Stimulated activated naive CD8-positive, alpha-beta T cell treated with anti-CD3 and anti-CD28 coated beads, Interleukin-15, Interleukin-2, amounts not matched to agents 100 ng/mL and 50 ng/mL, for 24 hours (primary cell): ENCODE measurements around the gene ATP8A2.
"Not testable (repeated sequence)": the region's sequence is repeated elsewhere in the genome, so short reads cannot be mapped to it uniquely, and the experiment has no call there.

Experiments used
- H3K27ac Mint-ChIP-seq: one replicate; pipeline ENCODE4 v1.8.0; 2021; ENCODE audit warnings: mild to moderate bottlenecking, mixed read lengths
- H3K27me3 Mint-ChIP-seq: one replicate; pipeline ENCODE4 v1.8.0; 2021; ENCODE audit warnings: mixed read lengths
- H3K36me3 Mint-ChIP-seq: one replicate; pipeline ENCODE4 v1.8.0; 2021; ENCODE audit warnings: low read depth, mixed read lengths
- H3K4me1 Mint-ChIP-seq: one replicate; pipeline ENCODE4 v1.8.0; 2021; ENCODE audit warnings: low read depth, mixed read lengths
- H3K4me3 Mint-ChIP-seq: one replicate; pipeline ENCODE4 v1.8.0; 2021; ENCODE audit warnings: mild to moderate bottlenecking, mixed read lengths
- H3K9me3 Mint-ChIP-seq: one replicate; pipeline ENCODE4 v1.8.0; 2021; ENCODE audit warnings: mixed read lengths

The ATP8A2 gene

DNA sequence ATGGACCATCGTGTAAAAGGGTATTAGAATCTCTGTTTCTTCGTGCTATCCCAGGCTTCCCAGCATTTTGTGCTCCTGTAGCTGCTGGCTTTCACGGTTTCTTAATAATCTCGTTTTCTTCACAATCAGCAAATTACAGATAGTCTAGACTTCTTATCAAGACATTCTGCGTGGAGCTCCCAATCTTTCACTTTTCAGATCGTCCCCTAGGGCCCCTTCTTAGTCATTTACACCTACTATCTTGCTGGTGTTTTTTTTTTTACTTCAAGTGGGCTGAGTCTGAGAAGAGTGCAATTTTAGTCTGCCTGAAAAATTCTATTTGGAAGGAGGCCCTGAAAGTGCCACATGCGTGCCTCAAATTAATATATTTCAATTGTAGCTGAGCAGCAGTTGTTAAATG, 404.9 kb downstream of the ATP8A2 start:
- Mint-ChIP-seq H3K4me3 (no peak overlapping the region), H3K27ac (no peak overlapping the region), H3K9me3 (no peaks in the 10 kb centered on the region), H3K4me1 (peaks cover 8% of the 10 kb centered on the region), H3K36me3 (no peaks in the 10 kb centered on the region), H3K27me3 (no peaks in the 10 kb centered on the region)

DNA sequence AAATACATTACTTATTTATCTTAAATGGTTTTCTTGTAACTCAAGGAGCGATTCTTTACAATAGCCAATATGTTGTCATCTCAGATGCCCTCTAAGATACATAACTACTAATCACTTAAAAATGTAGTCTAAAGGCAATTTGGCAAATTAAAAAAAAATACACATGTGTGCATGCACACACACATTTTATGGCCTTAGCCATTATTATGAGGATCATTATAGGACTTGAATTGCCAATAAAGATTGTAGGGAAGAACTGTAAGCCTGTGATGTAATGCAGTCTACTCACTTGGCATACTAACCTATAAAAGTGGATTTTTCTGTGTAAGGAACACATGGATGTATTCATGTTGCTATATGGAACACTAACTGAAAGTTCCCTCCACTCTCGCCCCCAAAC, 405.7 kb downstream of the ATP8A2 start:
- H3K27me3 Mint-ChIP-seq, result no peaks in the 10 kb centered on the region
- H3K4me3 Mint-ChIP-seq, result no peak overlapping the region
- H3K36me3 Mint-ChIP-seq, result no peaks in the 10 kb centered on the region
- no peak overlapping the region for H3K27ac Mint-ChIP-seq
- no peaks in the 10 kb centered on the region for H3K9me3 Mint-ChIP-seq
- peaks cover 5% of the 10 kb centered on the region for H3K4me1 Mint-ChIP-seq

DNA sequence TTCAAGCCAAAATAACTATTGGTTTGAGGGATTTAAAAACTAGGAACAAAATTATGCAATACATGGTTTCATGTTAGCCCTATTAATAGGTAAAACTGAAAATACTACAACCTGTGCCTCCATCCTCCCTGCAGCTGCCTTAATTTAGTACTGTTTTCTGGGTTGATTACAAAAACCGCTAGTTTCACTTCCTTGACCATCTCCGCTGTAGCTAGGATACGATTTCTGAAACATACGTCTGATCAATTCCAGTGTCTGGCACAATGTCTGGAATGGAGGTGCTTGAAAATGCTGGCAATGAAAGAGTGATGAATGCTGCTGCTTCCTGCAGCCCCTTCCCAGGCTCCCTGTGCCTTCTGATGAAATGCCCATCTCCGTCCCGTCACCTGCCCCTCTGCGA, 406.6 kb downstream of the ATP8A2 start:
- no peak overlapping the region for H3K27ac Mint-ChIP-seq
- no peak overlapping the region for H3K4me3 Mint-ChIP-seq
- peaks cover 5% of the 10 kb centered on the region for H3K4me1 Mint-ChIP-seq
- H3K9me3 Mint-ChIP-seq, result no peaks in the 10 kb centered on the region
- no peaks in the 10 kb centered on the region for H3K36me3 Mint-ChIP-seq
- H3K27me3 Mint-ChIP-seq, result no peaks in the 10 kb centered on the region

DNA sequence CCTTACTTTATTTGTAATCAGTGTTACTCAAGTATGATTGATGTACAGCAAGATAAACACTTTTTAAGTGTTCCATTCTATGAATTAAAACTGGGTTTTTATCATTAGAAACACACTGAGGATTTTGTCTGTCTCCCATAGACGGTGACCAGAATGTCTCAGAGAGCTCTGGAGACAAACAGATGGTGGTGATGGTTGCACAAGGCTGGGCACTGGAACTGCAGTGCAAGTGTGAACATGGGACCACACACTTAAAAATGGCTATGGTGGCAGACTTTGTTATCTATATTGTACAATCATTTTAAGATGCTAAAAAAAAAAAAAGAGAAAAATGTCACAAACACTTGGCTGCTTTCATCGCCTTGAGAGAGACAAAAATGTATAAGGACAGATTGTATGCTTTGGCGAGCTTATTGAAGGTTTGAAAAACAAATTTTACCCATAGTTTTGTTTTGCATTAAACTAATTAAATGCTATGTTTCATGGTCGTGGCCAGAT, 407.1 kb downstream of the ATP8A2 start:
- no peak overlapping the region for H3K27ac Mint-ChIP-seq
- no peaks in the 10 kb centered on the region for H3K27me3 Mint-ChIP-seq
- no peaks in the 10 kb centered on the region for H3K9me3 Mint-ChIP-seq
- peaks cover 5% of the 10 kb centered on the region for H3K4me1 Mint-ChIP-seq
- no peaks in the 10 kb centered on the region for H3K36me3 Mint-ChIP-seq
- H3K4me3 Mint-ChIP-seq, result no peak overlapping the region

DNA sequence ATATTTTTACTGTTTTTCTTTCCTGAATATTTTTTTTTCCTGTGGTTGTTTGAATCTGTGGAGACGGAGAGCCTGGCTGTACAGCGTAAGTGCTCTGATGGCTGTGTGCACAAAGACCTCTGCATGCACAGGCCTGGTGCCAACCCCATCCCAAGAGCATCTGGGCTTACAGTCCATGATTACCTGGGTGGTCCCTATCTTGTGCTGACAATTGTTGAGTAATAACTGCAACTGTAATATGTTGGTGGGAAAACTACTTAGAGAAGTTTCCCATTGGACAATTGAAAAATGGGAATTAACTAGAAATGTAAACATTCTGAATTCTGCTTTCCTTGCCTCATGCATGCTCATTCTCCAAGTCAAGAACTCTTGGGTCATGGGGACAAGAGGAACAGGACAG, 411.3 kb downstream of the ATP8A2 start:
- no peak overlapping the region for H3K27ac Mint-ChIP-seq
- H3K9me3 Mint-ChIP-seq, result no peaks in the 10 kb centered on the region
- H3K27me3 Mint-ChIP-seq, result no peaks in the 10 kb centered on the region
- H3K36me3 Mint-ChIP-seq, result no peaks in the 10 kb centered on the region
- no peak overlapping the region for H3K4me3 Mint-ChIP-seq
- H3K4me1 Mint-ChIP-seq, result no peaks in the 10 kb centered on the region

DNA sequence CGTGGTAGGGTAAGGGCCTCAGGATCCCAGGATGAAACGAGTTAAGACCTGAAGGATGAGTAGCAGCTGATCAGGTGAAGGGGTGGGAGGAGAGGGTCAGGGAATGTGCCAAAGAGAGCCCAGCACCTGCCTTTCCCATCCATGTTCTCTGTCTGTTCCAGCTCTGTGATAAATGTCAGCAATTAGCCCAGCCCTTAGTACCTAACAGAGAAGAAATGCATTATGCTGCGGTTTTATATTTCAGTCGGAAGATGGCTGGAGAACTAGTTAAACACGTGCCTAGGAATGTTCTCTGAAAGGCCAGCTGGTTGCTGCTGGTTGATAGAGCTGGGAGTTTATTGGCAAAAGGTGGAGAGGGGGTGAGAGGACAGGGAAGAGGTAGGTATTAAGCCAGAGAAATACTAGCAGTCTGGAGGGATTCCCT, 411.8 kb downstream of the ATP8A2 start:
- H3K36me3 Mint-ChIP-seq, result no peaks in the 10 kb centered on the region
- no peaks in the 10 kb centered on the region for H3K4me1 Mint-ChIP-seq
- H3K27me3 Mint-ChIP-seq, result no peaks in the 10 kb centered on the region
- H3K9me3 Mint-ChIP-seq, result no peaks in the 10 kb centered on the region
- no peak overlapping the region for H3K27ac Mint-ChIP-seq
- H3K4me3 Mint-ChIP-seq, result no peak overlapping the region

DNA sequence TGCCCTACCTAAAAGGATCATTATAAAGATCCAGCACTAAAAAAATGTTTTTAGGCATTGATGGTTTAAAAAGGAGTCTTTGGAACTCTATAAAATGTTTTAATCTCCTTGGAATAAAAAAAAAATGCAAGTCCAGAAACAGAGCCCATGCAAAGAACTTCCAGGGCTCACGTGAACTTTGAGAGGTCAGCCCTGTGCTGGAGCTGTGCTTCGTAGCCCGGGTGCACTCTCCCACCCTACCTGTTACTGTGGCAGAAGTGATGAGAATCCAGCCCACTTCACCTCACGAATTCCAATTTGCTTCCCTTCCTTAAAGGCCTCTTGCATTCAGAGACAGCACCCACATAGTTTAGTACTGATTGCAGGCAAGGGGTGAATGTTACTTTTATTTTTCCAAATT, 412.3 kb downstream of the ATP8A2 start:
- H3K36me3 Mint-ChIP-seq, result no peaks in the 10 kb centered on the region
- no peaks in the 10 kb centered on the region for H3K27me3 Mint-ChIP-seq
- no peak overlapping the region for H3K27ac Mint-ChIP-seq
- H3K4me1 Mint-ChIP-seq, result no peaks in the 10 kb centered on the region
- H3K9me3 Mint-ChIP-seq, result no peaks in the 10 kb centered on the region
- H3K4me3 Mint-ChIP-seq, result no peak overlapping the region

DNA sequence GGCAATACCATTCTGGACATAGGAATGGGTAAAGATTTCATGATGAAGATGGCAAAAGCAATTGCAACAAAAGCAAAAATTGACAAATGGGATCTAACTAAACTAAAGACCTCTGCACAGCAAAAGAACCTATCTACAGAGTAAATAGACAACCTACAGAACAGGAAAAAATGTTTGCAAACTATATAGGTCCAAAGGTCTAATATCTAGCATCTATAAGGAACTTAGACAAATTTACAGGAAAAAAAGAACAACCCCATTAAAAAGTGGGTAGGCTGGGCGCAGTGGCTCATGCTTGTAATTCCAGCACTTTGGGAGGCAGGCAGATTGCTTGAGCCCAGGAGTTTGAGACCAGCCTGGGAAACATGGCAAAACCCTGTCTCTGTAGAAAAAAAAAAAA, 418.4 kb downstream of the ATP8A2 start:
- H3K27ac Mint-ChIP-seq, H3K27me3 Mint-ChIP-seq, H3K4me3 Mint-ChIP-seq: not testable (repeated sequence)

DNA sequence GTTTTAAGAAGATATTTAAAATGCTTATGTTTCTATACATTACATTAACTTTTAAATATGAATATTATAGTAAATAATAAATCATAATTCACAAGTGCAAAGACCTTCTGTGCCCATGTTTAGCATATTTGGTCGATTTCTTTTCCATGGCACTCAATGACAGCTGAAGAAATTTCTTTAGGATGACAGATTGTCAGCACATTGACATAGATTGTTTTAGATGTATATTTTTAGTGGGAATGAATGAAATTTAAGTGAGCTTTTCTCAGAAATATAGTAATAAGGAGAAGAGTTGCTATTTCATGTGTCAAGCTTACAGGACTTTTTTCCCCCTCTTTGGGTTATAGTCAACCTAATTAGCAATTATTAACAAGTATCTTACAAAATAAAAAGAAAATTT, 423.5 kb downstream of the ATP8A2 start:
- H3K4me3 Mint-ChIP-seq, result no peak overlapping the region
- no peaks in the 10 kb centered on the region for H3K9me3 Mint-ChIP-seq
- no peaks in the 10 kb centered on the region for H3K4me1 Mint-ChIP-seq
- H3K27me3 Mint-ChIP-seq, result peaks cover 3% of the 10 kb centered on the region
- H3K36me3 Mint-ChIP-seq, result no peaks in the 10 kb centered on the region
- no peak overlapping the region for H3K27ac Mint-ChIP-seq

More for the DNA sequence above, 418.4 kb downstream of the ATP8A2 start:
- not testable (repeated sequence) for H3K9me3 Mint-ChIP-seq, H3K36me3 Mint-ChIP-seq, H3K4me1 Mint-ChIP-seq

DNA sequence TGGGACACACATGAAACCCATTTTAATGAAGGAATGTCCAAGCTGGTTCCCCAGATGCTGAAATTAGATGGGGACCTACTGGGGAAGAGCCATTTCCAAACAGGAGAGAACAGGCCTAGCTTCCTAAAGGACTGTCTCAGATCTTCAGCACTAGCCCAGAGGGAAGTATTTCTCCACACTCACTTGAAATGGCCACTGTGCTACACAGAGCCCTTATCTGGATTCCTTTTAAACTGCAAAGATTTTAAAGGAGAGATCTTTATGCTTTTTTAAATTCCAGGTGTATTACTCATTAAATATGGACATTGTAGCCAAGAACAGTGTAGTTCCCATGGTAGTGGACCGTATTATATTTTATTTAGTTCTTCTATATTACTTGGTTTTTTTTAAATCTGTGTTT, 424.7 kb downstream of the ATP8A2 start:
- Mint-ChIP-seq H3K4me3 (no peak overlapping the region), H3K27me3 (peaks cover 5% of the 10 kb centered on the region), H3K9me3 (no peaks in the 10 kb centered on the region), H3K27ac (no peak overlapping the region), H3K36me3 (no peaks in the 10 kb centered on the region), H3K4me1 (no peaks in the 10 kb centered on the region)

DNA sequence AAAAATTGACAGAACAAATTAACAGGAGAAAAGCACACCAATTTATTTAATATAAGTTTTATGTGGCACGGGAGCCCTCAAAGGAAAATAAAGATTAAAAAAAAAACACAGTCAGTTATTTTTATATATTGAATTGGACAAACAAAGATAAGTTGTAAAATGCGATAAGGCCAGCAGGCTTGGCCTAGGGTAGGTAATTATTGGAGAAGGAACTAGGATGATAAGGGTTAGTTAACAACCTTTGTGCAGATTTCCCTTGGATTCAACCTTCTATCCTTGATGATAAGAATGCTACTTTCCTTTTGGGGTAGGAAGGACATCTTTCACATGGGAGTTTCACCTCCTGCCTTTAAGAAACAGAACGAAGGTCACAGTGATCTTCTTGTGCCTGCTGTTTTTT, 427.2 kb downstream of the ATP8A2 start:
- Mint-ChIP-seq H3K9me3 (peaks cover 3% of the 10 kb centered on the region), H3K4me1 (peaks cover 5% of the 10 kb centered on the region), H3K4me3 (no peak overlapping the region), H3K27ac (no peak overlapping the region), H3K36me3 (no peaks in the 10 kb centered on the region), H3K27me3 (peaks cover 11% of the 10 kb centered on the region)

DNA sequence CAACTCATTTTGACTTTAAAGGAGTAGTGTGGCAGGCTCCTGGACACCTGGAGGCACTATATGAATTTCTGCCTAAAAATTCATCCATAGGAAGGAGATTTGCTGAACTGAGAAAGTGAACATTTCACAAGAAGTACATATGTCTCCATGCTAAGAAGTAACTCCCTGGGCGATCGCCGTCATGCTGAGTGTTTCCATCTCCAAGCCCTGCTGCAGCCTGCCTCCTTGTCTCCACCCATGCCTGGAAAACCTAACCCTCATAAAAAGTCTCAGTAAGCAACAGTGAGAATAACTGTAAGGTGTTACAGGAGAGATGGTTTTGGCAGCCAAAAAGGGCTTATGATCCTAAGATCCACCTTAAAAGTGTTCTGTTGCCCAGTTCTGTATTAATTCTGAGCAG, 428.7 kb downstream of the ATP8A2 start:
- H3K4me3 Mint-ChIP-seq, result no peak overlapping the region
- peaks cover 5% of the 10 kb centered on the region for H3K4me1 Mint-ChIP-seq
- no peak overlapping the region for H3K27ac Mint-ChIP-seq
- H3K9me3 Mint-ChIP-seq, result peaks cover 3% of the 10 kb centered on the region
- H3K27me3 Mint-ChIP-seq, result peaks cover 11% of the 10 kb centered on the region
- H3K36me3 Mint-ChIP-seq, result no peaks in the 10 kb centered on the region

DNA sequence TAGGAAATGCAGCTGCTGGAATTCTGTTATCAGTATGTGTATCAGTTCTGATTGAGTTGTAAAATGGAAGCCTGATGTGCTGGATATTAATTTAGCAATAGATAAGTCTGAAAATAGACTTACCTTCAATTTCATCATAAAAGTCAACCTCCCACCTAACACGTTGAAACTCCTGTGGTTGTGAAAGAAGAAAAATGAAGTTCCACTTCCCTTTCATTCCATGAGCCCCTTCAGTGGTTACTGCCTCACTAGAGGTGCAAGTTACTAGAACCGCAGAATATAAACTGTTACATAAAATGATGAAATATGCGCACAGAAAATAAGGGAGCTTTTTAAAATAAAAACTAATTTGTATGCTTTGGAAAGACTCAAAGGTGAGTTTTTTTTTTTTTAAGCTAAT, 430.8 kb downstream of the ATP8A2 start:
- no peak overlapping the region for H3K27ac Mint-ChIP-seq
- H3K4me1 Mint-ChIP-seq, result peaks cover 17% of the 10 kb centered on the region
- no peaks in the 10 kb centered on the region for H3K36me3 Mint-ChIP-seq
- H3K4me3 Mint-ChIP-seq, result no peak overlapping the region
- peaks cover 3% of the 10 kb centered on the region for H3K9me3 Mint-ChIP-seq
- H3K27me3 Mint-ChIP-seq, result peaks cover 11% of the 10 kb centered on the region

DNA sequence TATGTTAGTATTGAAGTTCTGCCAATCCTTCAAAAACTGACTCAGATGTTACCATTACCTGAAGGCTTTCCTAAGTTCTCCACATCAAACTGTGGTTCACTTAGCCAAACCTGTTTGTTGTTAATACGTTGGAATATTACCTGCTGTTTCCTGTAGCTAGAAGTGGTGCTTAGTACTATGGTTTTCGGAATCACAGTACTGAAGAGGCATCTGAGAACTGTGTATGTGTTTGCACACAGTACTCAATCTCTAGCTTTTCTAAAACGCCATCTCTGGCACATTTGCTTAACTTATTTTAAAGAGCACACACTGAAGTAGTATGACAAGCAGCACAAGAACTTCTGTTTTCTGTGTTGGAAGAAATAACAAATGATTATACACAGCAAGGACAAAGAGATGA, 431.9 kb downstream of the ATP8A2 start:
- H3K27ac Mint-ChIP-seq, result no peak overlapping the region
- peaks cover 3% of the 10 kb centered on the region for H3K9me3 Mint-ChIP-seq
- H3K36me3 Mint-ChIP-seq, result no peaks in the 10 kb centered on the region
- H3K4me1 Mint-ChIP-seq, result peaks cover 17% of the 10 kb centered on the region
- H3K4me3 Mint-ChIP-seq, result no peak overlapping the region
- H3K27me3 Mint-ChIP-seq, result peaks cover 11% of the 10 kb centered on the region

DNA sequence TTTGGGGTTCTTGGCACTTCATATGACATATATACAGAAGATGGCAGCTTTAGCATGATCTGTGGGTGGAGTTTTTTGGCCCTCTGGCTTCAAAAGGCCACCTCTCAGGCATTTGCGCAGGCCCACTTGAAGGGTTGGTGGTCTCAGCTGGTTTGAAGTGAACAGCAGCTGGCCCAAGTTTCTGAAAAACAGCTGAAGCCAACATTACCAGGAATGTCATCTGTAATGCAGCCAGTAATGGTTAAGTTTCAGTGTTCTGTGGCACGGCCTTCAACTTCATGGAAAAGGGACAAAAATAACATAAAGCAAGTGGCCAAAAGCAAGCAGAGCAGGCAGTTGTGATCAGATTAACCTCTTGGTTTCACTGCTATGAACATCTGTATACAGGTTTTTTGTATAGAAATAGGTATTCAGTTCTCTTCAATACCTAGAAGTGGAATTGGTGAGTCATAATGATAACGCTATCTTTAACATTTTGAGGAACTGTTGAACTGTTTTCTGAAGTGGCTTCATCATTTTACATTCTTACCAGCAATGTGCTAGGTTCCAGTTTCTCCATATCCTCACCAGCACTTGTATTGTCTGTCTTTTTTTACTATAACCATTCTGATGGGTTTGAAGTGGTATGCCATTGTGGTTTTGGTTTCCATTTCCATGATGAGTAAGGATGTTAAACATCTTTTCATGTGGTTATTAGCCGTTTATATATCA, 434.6 kb downstream of the ATP8A2 start:
- H3K4me1 Mint-ChIP-seq, result peaks cover 17% of the 10 kb centered on the region
- H3K27ac Mint-ChIP-seq, result no peak overlapping the region
- no peak overlapping the region for H3K4me3 Mint-ChIP-seq

DNA sequence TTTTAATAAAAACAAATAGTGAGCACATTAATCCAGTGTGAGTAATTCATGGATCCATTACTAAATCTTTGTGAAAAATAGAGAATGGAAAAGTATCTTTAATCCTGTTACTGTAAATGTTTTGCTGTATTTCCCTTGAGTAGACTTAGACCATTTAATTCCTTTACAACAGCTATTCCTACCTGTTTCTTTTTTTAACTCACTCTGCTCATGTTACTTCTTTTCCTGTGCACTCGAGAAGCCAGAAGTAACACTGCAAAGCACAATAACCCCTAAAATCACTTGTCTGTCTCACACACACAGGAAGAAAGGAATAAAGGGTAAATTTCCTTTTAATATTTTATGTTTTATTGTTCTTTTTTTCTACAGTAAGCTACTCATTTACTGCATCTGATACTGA, 435.8 kb downstream of the ATP8A2 start:
- H3K9me3 Mint-ChIP-seq, result peaks cover 14% of the 10 kb centered on the region
- peaks cover 13% of the 10 kb centered on the region for H3K27me3 Mint-ChIP-seq
- H3K27ac Mint-ChIP-seq, result no peak overlapping the region
- H3K4me1 Mint-ChIP-seq, result peaks cover 15% of the 10 kb centered on the region
- no peak overlapping the region for H3K4me3 Mint-ChIP-seq
- H3K36me3 Mint-ChIP-seq, result no peaks in the 10 kb centered on the region

More for the DNA sequence above, 434.6 kb downstream of the ATP8A2 start:
- Mint-ChIP-seq H3K9me3 (peaks cover 7% of the 10 kb centered on the region), H3K36me3 (no peaks in the 10 kb centered on the region), H3K27me3 (peaks cover 12% of the 10 kb centered on the region)
